ENCODE measurements around the gene UGT2A3.

UGT2A3 gene

DNA sequence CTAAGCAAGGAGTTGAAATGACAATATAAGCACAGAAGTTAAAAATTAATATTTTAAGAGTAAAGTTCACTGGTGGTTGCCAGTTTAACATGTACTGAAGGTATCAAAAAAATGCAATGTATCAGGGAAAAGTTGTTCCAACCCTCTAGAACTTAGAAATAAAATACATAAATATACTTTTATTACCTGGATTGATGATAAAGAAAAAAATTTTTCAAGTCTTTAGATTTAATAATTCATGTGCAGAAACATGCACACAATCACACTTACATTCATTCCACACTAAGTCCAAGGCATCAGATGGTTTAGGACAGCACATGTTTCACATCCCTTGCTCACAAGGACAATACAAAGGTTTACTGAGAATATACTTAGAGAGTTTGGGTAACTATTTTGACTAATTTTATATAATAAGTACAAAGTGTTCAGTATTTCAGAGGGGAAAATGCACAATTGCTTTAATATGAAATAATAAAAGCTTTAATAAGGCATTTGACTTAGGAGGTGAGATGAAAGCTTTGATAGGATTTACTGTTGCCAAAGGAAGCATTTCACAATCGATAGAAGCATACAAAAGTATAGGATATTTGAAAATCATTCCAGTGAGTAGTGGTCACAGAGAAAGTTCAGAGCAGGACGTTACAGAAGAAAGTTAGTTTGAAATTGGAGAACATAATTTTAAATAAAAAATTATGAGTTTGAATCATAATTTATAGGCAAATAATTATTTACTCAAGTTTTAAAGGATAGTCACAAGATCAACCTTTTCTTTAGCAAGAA lies 392 bp upstream of the UGT2A3 start:
- no CpG with 5 or more reads among the region's 2 CpGs for WGBS (ENCODE audit: extremely low coverage, insufficient coverage, insufficient read length)
- no peaks in the 10 kb centered on the region for H3K36me3 ChIP-seq (ENCODE audit: control insufficient read depth in 1 of 2, insufficient read depth in 2 of 2, low read length in 2 of 2)
- no peak overlapping the region for H3K4ac ChIP-seq (ENCODE audit: low read depth, low read length)

DNA sequence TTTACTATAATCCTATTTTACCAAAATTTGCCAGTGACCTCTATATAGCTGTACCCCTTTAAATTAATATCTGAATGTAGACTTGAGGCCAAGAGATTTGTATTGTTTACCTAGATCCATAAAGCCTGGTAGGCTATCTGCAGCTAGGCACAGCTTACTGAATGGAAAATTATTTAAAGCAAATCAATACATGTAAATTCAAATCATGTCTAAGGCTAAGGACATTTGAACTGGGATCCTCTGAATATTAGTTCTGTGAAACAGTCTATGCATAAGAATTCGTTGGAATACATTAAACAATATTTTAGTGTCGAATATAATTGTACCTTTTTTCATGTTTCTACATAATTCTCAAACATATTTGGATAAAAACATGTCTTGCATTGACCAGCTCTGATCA lies 1.6 kb downstream of the UGT2A3 start:
- H3K18ac ChIP-seq (ENCODE audit: low read length), result no peak overlapping the region
- no peak overlapping the region for H2BK120ac ChIP-seq (ENCODE audit: insufficient read depth, low read length, poor library complexity)
- WGBS (ENCODE audit: extremely low coverage, insufficient coverage, insufficient read length), result no CpG with 5 or more reads among the region's 2 CpGs
- H3K36me3 ChIP-seq (ENCODE audit: control insufficient read depth in 1 of 2, insufficient read depth in 2 of 2, low read length in 2 of 2), result no peaks in the 10 kb centered on the region
- DNase-seq, result no peak
- H2AFZ ChIP-seq (ENCODE audit: insufficient read depth, low read length, poor library complexity), result no peak overlapping the region
- H3K23ac ChIP-seq (ENCODE audit: low read length), result no peak overlapping the region
- no peaks in the 10 kb centered on the region for H3K27me3 ChIP-seq (ENCODE audit: insufficient read depth, low read length)
- no peak overlapping the region for H3K4me2 ChIP-seq (ENCODE audit: low read length)
- no peak overlapping the region for H4K91ac ChIP-seq (ENCODE audit: low read depth, low read length)
- H4K12ac ChIP-seq (ENCODE audit: low read depth, low read length), result no peak overlapping the region
- H3K4ac ChIP-seq (ENCODE audit: low read depth, low read length), result no peak overlapping the region
- H3K4me1 ChIP-seq (ENCODE audit: control insufficient read depth in 1 of 2, insufficient read depth in 2 of 2, low read length in 2 of 2), result no peaks in the 10 kb centered on the region
- H2BK12ac ChIP-seq (ENCODE audit: low read length), result no peak overlapping the region
- H3K9ac ChIP-seq (ENCODE audit: low read length), result no peak overlapping the region
- H3K79me1 ChIP-seq (ENCODE audit: low read length), result no peaks in the 10 kb centered on the region
- no peaks in the 10 kb centered on the region for H3K9me3 ChIP-seq (ENCODE audit: insufficient read depth, low read depth, low read length)
- no peak overlapping the region for H3K27ac ChIP-seq (ENCODE audit: low read depth, low read length)
- H3K79me2 ChIP-seq (ENCODE audit: control insufficient read depth, insufficient read depth, low read length, poor library complexity), result no peaks in the 10 kb centered on the region
- H3K14ac ChIP-seq (ENCODE audit: low read length), result no peak overlapping the region
- no peak overlapping the region for H2BK5ac ChIP-seq (ENCODE audit: low read depth, low read length, poor library complexity)
- H2AK5ac ChIP-seq (ENCODE audit: low read length), result no peak overlapping the region
- H4K8ac ChIP-seq (ENCODE audit: low read depth, low read length), result no peak overlapping the region
- H3K4me3 ChIP-seq (ENCODE audit: low read depth, low read length), result no peak overlapping the region

More for the DNA sequence above, 392 bp upstream of the UGT2A3 start:
- H3K23ac ChIP-seq (ENCODE audit: low read length), result no peak overlapping the region
- no peak overlapping the region for H2AK5ac ChIP-seq (ENCODE audit: low read length)
- no peaks in the 10 kb centered on the region for H3K4me1 ChIP-seq (ENCODE audit: control insufficient read depth in 1 of 2, insufficient read depth in 2 of 2, low read length in 2 of 2)
- no peaks in the 10 kb centered on the region for H3K9me3 ChIP-seq (ENCODE audit: insufficient read depth, low read depth, low read length)
- no peak overlapping the region for H2AFZ ChIP-seq (ENCODE audit: insufficient read depth, low read length, poor library complexity)
- H3K9ac ChIP-seq (ENCODE audit: low read length), result no peak overlapping the region
- H3K18ac ChIP-seq (ENCODE audit: low read length), result no peak overlapping the region
- no peak overlapping the region for H4K91ac ChIP-seq (ENCODE audit: low read depth, low read length)
- no peak overlapping the region for H2BK12ac ChIP-seq (ENCODE audit: low read length)
- H3K79me2 ChIP-seq (ENCODE audit: control insufficient read depth, insufficient read depth, low read length, poor library complexity), result no peaks in the 10 kb centered on the region
- H4K12ac ChIP-seq (ENCODE audit: low read depth, low read length), result no peak overlapping the region
- H3K4me3 ChIP-seq (ENCODE audit: low read depth, low read length), result no peak overlapping the region
- H3K79me1 ChIP-seq (ENCODE audit: low read length), result no peaks in the 10 kb centered on the region
- no peak for DNase-seq
- H3K4me2 ChIP-seq (ENCODE audit: low read length), result no peak overlapping the region
- H2BK5ac ChIP-seq (ENCODE audit: low read depth, low read length, poor library complexity), result no peak overlapping the region
- H2BK120ac ChIP-seq (ENCODE audit: insufficient read depth, low read length, poor library complexity), result no peak overlapping the region
- no peak overlapping the region for H3K14ac ChIP-seq (ENCODE audit: low read length)
- no peaks in the 10 kb centered on the region for H3K27me3 ChIP-seq (ENCODE audit: insufficient read depth, low read length)
- H3K27ac ChIP-seq (ENCODE audit: low read depth, low read length), result no peak overlapping the region
- H4K8ac ChIP-seq (ENCODE audit: low read depth, low read length), result no peak overlapping the region

DNA sequence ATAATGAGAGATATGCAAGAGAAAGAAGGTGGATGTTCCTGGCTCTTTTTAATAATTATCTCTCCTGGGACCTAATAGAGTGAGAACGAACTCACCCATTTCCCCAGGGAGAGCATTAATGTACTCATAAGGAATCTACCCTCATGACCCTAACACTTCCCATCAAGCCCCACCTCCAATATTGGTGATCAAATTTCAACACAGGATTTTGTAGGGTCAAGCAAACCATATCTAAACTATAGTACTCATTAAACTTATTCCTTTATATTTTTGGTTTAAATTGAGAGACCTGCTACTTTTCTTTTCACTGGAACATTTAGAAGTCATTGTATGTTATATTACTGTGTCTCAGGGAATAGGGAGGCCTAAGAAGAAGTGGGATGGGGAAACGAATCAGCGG lies 2.6 kb downstream of the UGT2A3 start:
- no peak overlapping the region for H4K12ac ChIP-seq (ENCODE audit: low read depth, low read length)
- H3K4me3 ChIP-seq (ENCODE audit: low read depth, low read length), result no peak overlapping the region
- no peak overlapping the region for H3K4me2 ChIP-seq (ENCODE audit: low read length)
- H3K79me2 ChIP-seq (ENCODE audit: control insufficient read depth, insufficient read depth, low read length, poor library complexity), result no peaks in the 10 kb centered on the region
- no peak overlapping the region for H3K9ac ChIP-seq (ENCODE audit: low read length)
- no peak overlapping the region for H3K14ac ChIP-seq (ENCODE audit: low read length)
- H3K9me3 ChIP-seq (ENCODE audit: insufficient read depth, low read depth, low read length), result no peaks in the 10 kb centered on the region
- no peak overlapping the region for H3K4ac ChIP-seq (ENCODE audit: low read depth, low read length)
- H3K27me3 ChIP-seq (ENCODE audit: insufficient read depth, low read length), result no peaks in the 10 kb centered on the region
- no peak overlapping the region for H2BK120ac ChIP-seq (ENCODE audit: insufficient read depth, low read length, poor library complexity)
- H3K79me1 ChIP-seq (ENCODE audit: low read length), result no peaks in the 10 kb centered on the region
- no peak overlapping the region for H4K8ac ChIP-seq (ENCODE audit: low read depth, low read length)
- no peak overlapping the region for H3K18ac ChIP-seq (ENCODE audit: low read length)
- H2BK5ac ChIP-seq (ENCODE audit: low read depth, low read length, poor library complexity), result no peak overlapping the region
- DNase-seq, result no peak
- H3K27ac ChIP-seq (ENCODE audit: low read depth, low read length), result no peak overlapping the region
- H2AFZ ChIP-seq (ENCODE audit: insufficient read depth, low read length, poor library complexity), result no peak overlapping the region
- H3K23ac ChIP-seq (ENCODE audit: low read length), result no peak overlapping the region
- H3K36me3 ChIP-seq (ENCODE audit: control insufficient read depth in 1 of 2, insufficient read depth in 2 of 2, low read length in 2 of 2), result no peaks in the 10 kb centered on the region
- H3K4me1 ChIP-seq (ENCODE audit: control insufficient read depth in 1 of 2, insufficient read depth in 2 of 2, low read length in 2 of 2), result no peaks in the 10 kb centered on the region
- no peak overlapping the region for H2AK5ac ChIP-seq (ENCODE audit: low read length)
- no CpG with 5 or more reads among the region's 3 CpGs for WGBS (ENCODE audit: extremely low coverage, insufficient coverage, insufficient read length)
- H2BK12ac ChIP-seq (ENCODE audit: low read length), result no peak overlapping the region
- H4K91ac ChIP-seq (ENCODE audit: low read depth, low read length), result no peak overlapping the region

DNA sequence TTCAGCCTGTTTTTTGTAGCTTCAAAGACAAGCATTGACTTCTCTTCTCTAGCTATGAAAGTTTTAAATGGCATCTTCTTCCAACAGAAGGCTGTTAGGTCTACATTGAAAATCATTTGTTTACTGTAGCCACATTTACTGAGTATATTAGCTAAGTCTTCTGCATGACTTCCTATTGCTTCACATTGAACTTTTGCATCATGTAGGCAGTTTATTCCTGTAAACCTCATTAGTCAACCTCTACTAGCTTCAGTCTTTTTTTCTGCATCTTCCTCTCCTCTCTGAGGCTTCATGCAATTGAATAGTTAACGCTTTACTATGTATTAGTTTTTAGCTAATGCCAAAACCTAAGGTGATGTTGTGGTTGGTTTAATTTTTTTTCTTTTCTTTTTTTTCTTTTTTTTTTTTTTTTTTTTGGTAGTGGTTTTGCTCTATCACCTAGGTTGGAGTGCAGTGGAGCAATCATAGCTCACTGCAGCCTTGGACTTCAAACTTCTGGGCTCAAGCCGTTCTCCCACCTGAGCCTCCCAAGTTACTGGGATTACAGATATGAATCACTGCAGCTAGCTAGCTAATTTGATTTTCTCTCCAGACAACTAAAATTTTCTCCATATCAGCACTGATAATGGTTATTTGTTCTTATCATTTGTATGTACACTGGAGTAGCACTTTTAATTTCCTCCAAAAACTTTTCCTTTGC lies 3.4 kb downstream of the UGT2A3 start:
- Histone ChIP-seq H3K4me1 (ENCODE audit: control insufficient read depth in 1 of 2, insufficient read depth in 2 of 2, low read length in 2 of 2) (no peaks in the 10 kb centered on the region), H3K27ac (ENCODE audit: low read depth, low read length) (no peak overlapping the region), H4K12ac (ENCODE audit: low read depth, low read length) (no peak overlapping the region), H2BK5ac (ENCODE audit: low read depth, low read length, poor library complexity) (no peak overlapping the region), H3K23ac (ENCODE audit: low read length) (no peak overlapping the region), H3K36me3 (ENCODE audit: control insufficient read depth in 1 of 2, insufficient read depth in 2 of 2, low read length in 2 of 2) (no peaks in the 10 kb centered on the region), H3K9ac (ENCODE audit: low read length) (no peak overlapping the region), H2BK120ac (ENCODE audit: insufficient read depth, low read length, poor library complexity) (no peak overlapping the region), H3K14ac (ENCODE audit: low read length) (no peak overlapping the region), H3K79me2 (ENCODE audit: control insufficient read depth, insufficient read depth, low read length, poor library complexity) (no peaks in the 10 kb centered on the region), H2AK5ac (ENCODE audit: low read length) (no peak overlapping the region), H3K79me1 (ENCODE audit: low read length) (no peaks in the 10 kb centered on the region), H3K9me3 (ENCODE audit: insufficient read depth, low read depth, low read length) (no peaks in the 10 kb centered on the region), H3K4me2 (ENCODE audit: low read length) (no peak overlapping the region), H3K4ac (ENCODE audit: low read depth, low read length) (no peak overlapping the region), H4K91ac (ENCODE audit: low read depth, low read length) (no peak overlapping the region), H3K18ac (ENCODE audit: low read length) (no peak overlapping the region), H3K27me3 (ENCODE audit: insufficient read depth, low read length) (no peaks in the 10 kb centered on the region), H2AFZ (ENCODE audit: insufficient read depth, low read length, poor library complexity) (no peak overlapping the region), H3K4me3 (ENCODE audit: low read depth, low read length) (no peak overlapping the region), H2BK12ac (ENCODE audit: low read length) (no peak overlapping the region), H4K8ac (ENCODE audit: low read depth, low read length) (no peak overlapping the region)
- no CpG with 5 or more reads among the region's 2 CpGs for WGBS (ENCODE audit: extremely low coverage, insufficient coverage, insufficient read length)
- no peak for DNase-seq

All from trophoblast cell (in vitro differentiated cells and primary cell).